Neural progenitor cell (in vitro differentiated cells): Measurements from ENCODE around the gene CRK. TPM values are rescaled to one million over a fixed set of nuclear protein-coding genes. Genes with fewer than 3 reads are reported as not detected.

Experiments
- DNase-seq: peaks from one replicate; pipeline ENCODE4 v3.0.0-alpha.2; 2016; ENCODE audit warnings: low spot score
- H2AFZ ChIP-seq: fragments of 200-600 bp; sonication (generic); replicated peaks from 2 replicates; pipeline ENCODE4 v1.6.1; 2016; ENCODE audit warnings: antibody characterized with exemption
- H3F3A ChIP-seq: fragments of 200-600 bp; sonication (generic); 2 replicates; pipeline ENCODE4 v1.6.1; 2016; ENCODE audit warnings: antibody characterized with exemption, low read depth
- H3K27ac ChIP-seq: fragments of 200-600 bp; sonication (generic); 2 replicates; pipeline ENCODE4 v1.5.1; 2016; ENCODE audit warnings: mild to moderate bottlenecking
- H3K27me3 ChIP-seq: fragments of 200-600 bp; sonication (generic); 2 replicates; pipeline ENCODE4 v1.6.1; 2016; ENCODE audit warnings: mild to moderate bottlenecking, moderate library complexity
- H3K36me3 ChIP-seq: fragments of 200-600 bp; sonication (generic); 2 replicates; pipeline ENCODE4 v1.5.1; 2016
- H3K4me1 ChIP-seq: fragments of 200-600 bp; sonication (generic); 2 replicates; pipeline ENCODE4 v1.6.1; 2016; ENCODE audit warnings: mixed run types
- H3K4me2 ChIP-seq: fragments of 200-600 bp; sonication (generic); 2 replicates; pipeline ENCODE4 v1.6.1; 2016
- H3K4me3 ChIP-seq: fragments of 200-600 bp; sonication (generic); 2 replicates; pipeline ENCODE4 v1.5.1; 2016
- H3K79me2 ChIP-seq: fragments of 200-600 bp; sonication (generic); 2 replicates; pipeline ENCODE4 v1.6.1; 2016; ENCODE audit warnings: low read depth
- H3K9ac ChIP-seq: fragments of 200-600 bp; sonication (generic); 2 replicates; pipeline ENCODE4 v1.6.1; 2016
- H3K9me3 ChIP-seq: fragments of 200-600 bp; sonication (generic); 2 replicates; pipeline ENCODE4 v1.5.1; 2016; ENCODE audit warnings: low read depth
- H4K20me1 ChIP-seq: fragments of 200-600 bp; sonication (generic); 2 replicates; pipeline ENCODE4 v1.6.1; 2016; ENCODE audit warnings: low read depth
- H3K27ac Mint-ChIP-seq: 3 replicates; pipeline ENCODE4 v1.8.0; 2021; ENCODE audit warnings: mixed read lengths
- H3K27me3 Mint-ChIP-seq: 2 replicates; pipeline ENCODE4 v1.8.0; 2022; ENCODE audit warnings: low read depth, mild to moderate bottlenecking, inconsistent platforms, moderate library complexity, mixed read lengths; ENCODE audit not compliant: insufficient read depth
- H3K36me3 Mint-ChIP-seq: 3 replicates; pipeline ENCODE4 v1.8.0; 2021; ENCODE audit warnings: mixed read lengths
- H3K4me1 Mint-ChIP-seq: 3 replicates; pipeline ENCODE4 v1.8.0; 2021; ENCODE audit warnings: mixed read lengths
- H3K4me3 Mint-ChIP-seq: 3 replicates; pipeline ENCODE4 v1.8.0; 2021; ENCODE audit warnings: mild to moderate bottlenecking, moderate library complexity, mixed read lengths
- H3K9me3 Mint-ChIP-seq: 3 replicates; pipeline ENCODE4 v1.8.0; 2020; ENCODE audit warnings: mixed read lengths
- CTCF ChIP-seq: fragments of 200-600 bp; sonication (generic); IDR thresholded peaks from 2 replicates; pipeline ENCODE4 v1.5.1; 2017; ENCODE audit warnings: antibody characterized with exemption, mild to moderate bottlenecking
- EZH2 ChIP-seq: fragments of 200-600 bp; sonication (generic); IDR thresholded peaks from 2 replicates; pipeline ENCODE4 v1.6.1; 2017; ENCODE audit warnings: antibody characterized with exemption, mild to moderate bottlenecking, moderate library complexity
- EZH2phosphoT487 ChIP-seq: fragments of 200-600 bp; sonication (generic); IDR thresholded peaks from 2 replicates; pipeline ENCODE4 v1.6.1; 2017; ENCODE audit warnings: antibody characterized with exemption
- total RNA-seq: library from RNA; depleted of rRNA; stranded (reverse); fragments of >200 nt; gene quantifications from 2 replicates; pipeline ENCODE4 v1.2.3, GENCODE V29; 2015; ENCODE audit warnings: low replicate concordance

The CRK gene
- total RNA-seq, 1 donor from 2014 or later: 59.6 TPM

- DNase-seq: no peak
- Histone ChIP-seq H3K9me3 (no peaks in the 10 kb centered on the region), H3K79me2 (no peaks in the 10 kb centered on the region), H3K27me3 (peaks cover 2% of the 10 kb centered on the region), H2AFZ (no peak overlapping the region), H3K36me3 (no peaks in the 10 kb centered on the region), H4K20me1 (peaks cover 5% of the 10 kb centered on the region), H3K4me1 (peaks cover 9% of the 10 kb centered on the region), H3K9ac (no peak overlapping the region), H3K4me3 (no peak overlapping the region), H3F3A (peaks cover 14% of the 10 kb centered on the region), H3K27ac (no peak overlapping the region), H3K4me2 (no peak overlapping the region)
- TF ChIP-seq EZH2phosphoT487 (no peak), CTCF (no peak), EZH2 (no peak)
- Mint-ChIP-seq H3K4me1 (peaks cover 14% of the 10 kb centered on the region), H3K4me3 (no peak overlapping the region), H3K36me3 (peaks cover 11% of the 10 kb centered on the region), H3K27ac (peak overlapping the region; percentile 8), H3K27me3 (peaks cover 2% of the 10 kb centered on the region), H3K9me3 (no peaks in the 10 kb centered on the region)
Observed at GRCh38 chr17:1480747-1481465, 24.9 kb upstream of the CRK start.

GRCh38 chr17:1478418-1478817 is 22.4 kb upstream of the CRK start:
- Mint-ChIP-seq H3K27ac (no peak overlapping the region), H3K36me3 (peaks cover 10% of the 10 kb centered on the region)
- DNase-seq: no peak

GRCh38 chr17:1475321-1475854 is 19.4 kb upstream of the CRK start:
- Histone ChIP-seq H3K4me3 (no peak overlapping the region), H3K9ac (no peak overlapping the region), H3K27ac (no peak overlapping the region), H3K9me3 (no peaks in the 10 kb centered on the region), H3K27me3 (no peaks in the 10 kb centered on the region), H3K4me1 (peaks cover 4% of the 10 kb centered on the region), H3F3A (no peaks in the 10 kb centered on the region), H2AFZ (no peak overlapping the region), H4K20me1 (no peaks in the 10 kb centered on the region), H3K36me3 (no peaks in the 10 kb centered on the region), H3K4me2 (no peak overlapping the region), H3K79me2 (no peaks in the 10 kb centered on the region)
- no peak overlapping the region for H3K4me3 Mint-ChIP-seq
- peaks cover 22% of the 10 kb centered on the region for H3K4me1 Mint-ChIP-seq
- no peak for TF ChIP-seq EZH2
- TF ChIP-seq CTCF: no peak
- no peak for TF ChIP-seq EZH2phosphoT487
- H3K9me3 Mint-ChIP-seq: no peaks in the 10 kb centered on the region
- H3K27ac Mint-ChIP-seq: no peak overlapping the region
- DNase-seq: no peak
- H3K36me3 Mint-ChIP-seq: no peaks in the 10 kb centered on the region
- H3K27me3 Mint-ChIP-seq: peaks cover 5% of the 10 kb centered on the region

More at GRCh38 chr17:1478418-1478817, 22.4 kb upstream of the CRK start:
- Histone ChIP-seq H3K36me3 (no peaks in the 10 kb centered on the region), H3K27me3 (no peaks in the 10 kb centered on the region), H3K79me2 (no peaks in the 10 kb centered on the region), H3K9me3 (no peaks in the 10 kb centered on the region), H3F3A (no peaks in the 10 kb centered on the region), H3K4me3 (no peak overlapping the region), H2AFZ (no peak overlapping the region), H3K4me1 (no peaks in the 10 kb centered on the region), H3K4me2 (no peak overlapping the region), H4K20me1 (no peaks in the 10 kb centered on the region), H3K27ac (no peak overlapping the region), H3K9ac (no peak overlapping the region)
- Mint-ChIP-seq H3K4me1 (peaks cover 15% of the 10 kb centered on the region), H3K27me3 (peaks cover 2% of the 10 kb centered on the region), H3K4me3 (no peak overlapping the region), H3K9me3 (no peaks in the 10 kb centered on the region)
- TF ChIP-seq CTCF (no peak), EZH2phosphoT487 (no peak), EZH2 (no peak)
